ENCODE results near the gene MRPS18A.
A peak's percentile ranks its signal among the peaks of the same experiment; 100 is the strongest.

MRPS18A gene

DNA sequence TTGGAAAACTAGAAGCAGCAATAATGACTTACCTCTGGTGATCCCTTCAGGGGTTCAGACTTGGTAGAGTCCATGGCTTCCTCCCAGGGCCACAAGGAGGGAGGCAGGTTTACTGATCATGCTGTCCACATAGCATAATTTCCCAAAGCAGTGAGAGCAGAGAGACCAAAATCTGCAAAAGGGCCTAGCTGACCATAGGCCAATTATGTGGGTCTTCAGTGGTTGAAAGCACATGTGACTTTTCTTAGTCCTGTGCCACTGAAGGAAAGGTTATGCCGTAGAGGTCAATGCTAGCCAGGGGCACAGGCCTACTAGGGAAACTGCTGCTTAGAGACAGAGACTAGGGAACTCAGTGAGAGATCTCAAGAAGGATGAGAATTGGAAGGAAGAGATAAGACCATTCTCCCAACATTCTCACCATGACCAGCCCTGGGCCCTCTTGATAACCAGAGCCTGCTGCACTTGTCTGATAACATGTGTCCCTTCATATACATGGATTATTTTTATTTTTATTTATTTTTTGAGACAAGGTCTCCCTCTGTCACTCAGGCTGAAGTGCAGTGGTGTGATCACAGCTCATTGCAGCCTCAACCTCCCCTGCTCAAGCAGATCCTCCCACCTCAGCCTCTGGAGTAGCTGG, 56.5 kb downstream of the MRPS18A start:
- DNase-seq = no peak

DNA sequence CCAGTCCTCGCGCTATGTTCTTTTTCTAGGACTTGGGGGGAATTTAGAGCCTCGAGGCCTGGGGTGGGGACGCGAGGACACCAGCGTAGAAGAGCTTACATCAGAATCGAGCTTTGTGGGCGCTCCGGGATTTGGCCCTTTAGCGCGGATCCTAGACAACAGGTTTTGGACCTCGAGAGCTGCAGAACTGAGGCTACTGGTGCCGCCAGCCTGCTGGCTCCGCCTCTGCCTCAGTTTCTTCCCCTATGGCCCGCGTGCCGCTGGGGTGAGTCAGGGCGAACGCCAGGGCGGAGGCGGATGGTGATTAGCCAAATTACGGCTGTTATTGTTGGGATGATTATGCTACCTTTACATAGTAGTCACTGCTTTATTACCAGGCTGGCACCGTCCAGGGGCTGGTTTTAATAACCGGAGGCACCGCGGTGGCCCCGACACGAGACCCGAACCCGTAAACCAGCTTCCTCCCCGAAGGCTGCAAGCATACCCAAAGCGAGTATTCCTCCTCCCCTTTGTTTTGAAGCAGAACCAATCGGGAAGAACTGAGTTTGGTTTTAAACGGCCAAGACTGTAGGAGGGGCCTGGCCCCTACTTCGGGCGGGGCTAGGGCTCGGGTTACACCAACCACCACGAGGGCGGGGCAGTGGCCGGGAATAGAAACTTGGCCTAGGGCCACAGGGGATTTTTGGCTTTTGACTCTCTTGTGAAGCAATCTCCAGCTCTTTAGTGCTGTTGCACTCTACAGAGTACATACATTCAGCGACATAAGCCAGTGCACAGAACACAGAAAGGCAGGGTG, 57.9 kb downstream of the MRPS18A start:
- peak; percentile 97 for DNase-seq

- peak; percentile 99 for DNase-seq
Measured at GRCh38 chr6:43629104-43629504, 58.5 kb downstream of the MRPS18A start, which contains the start of gene GTPBP2. Gene GTPBP2 (minus strand): TSS chr6:43629264. CDS start chr6:43629162, 102 bp downstream.

GRCh38 chr6:43628393-43629103, 59.0 kb downstream of the MRPS18A start:
- peak; percentile 69 for DNase-seq

DNA sequence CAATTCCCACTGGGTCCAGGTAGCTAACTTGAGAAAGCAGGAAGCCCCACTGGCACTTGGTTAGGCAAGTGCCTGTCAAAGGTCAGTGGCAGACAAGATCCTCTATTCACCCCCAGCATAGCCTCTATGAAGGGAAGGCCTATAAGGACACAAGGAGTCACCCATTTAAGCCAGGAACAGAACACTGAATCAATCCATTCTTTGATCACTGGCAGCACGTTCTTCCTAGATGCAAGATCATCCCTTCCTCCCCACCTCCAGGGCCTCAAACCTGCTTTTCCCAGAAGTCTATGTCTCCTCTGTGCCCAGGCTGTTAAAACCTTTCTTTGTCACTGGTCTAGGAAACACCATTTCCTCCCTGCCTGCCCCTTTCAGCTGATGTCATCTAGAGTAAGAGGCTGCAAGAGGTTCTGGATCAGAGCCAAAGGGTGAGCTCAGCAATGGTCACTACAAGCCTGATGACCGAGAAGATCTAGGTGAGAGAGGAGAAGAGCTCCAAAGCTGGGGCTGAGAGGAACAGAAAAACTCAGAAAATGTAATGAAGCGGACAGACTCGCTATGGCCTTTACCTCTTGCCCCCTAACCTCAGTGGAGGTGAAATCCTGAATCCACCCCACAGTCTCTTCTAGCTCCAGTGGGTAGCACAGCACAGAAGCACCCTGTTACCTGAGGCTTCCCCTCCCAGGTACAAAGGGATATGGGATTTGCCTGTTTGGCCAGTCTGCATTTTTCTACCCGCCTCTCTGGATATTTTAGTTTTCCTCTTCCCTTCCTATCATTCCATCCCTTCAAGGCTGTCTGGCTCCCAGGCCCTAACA, 60.4 kb downstream of the MRPS18A start:
- DNase-seq = peak; percentile 47

DNA sequence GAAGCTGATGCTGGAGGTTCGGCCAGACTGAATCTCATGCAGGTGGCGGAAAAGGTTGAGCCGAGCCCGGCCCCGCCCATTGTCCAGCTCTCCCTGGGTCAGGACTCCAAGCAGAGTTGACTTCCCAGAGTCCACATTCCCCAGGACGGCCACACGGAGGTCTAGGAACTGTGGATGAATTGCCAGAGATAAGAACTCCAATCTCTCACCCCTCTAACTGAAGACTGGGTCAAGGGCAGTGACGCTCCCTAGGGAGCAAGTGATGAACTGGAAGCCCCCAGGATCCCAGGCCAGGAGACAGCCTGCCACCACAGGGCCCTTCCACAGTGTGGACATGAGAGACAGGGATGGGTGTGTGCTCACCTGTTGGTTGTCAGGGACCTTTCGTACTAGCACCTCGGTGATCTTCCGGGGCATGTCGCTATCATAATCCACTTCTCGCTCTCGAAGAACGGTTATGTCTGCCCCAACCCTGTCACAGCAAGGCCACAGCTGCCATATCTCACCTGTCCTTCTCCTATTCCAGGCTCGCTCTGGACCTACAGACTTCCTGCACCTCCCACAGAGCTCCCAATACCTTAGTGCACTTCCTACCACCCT, 62.1 kb downstream of the MRPS18A start:
- no peak for DNase-seq

DNA sequence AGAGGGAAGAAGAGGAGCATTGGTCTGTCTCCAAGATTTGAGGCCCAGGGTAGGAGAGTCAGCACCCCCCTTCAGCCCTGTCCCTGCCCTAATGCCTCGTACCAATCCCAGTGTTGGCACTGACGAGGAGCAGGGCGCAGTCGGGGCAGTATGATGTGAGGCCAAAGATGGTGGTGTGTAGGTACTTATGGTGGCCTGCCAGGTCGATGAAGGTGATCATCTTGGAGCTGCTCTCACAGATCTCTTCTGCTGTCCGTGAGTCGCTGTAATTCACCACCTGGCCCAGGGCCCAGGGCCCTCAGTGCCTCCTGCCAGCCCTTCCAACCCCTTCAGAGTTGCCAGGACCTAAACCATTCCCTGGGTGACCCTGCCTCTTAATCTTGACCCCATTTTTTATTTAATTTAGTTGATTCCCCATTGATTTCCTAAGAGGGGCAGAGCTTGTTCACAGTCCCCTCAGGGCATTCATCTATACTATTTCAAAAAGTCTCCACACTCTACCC, 62.8 kb downstream of the MRPS18A start:
- no peak for DNase-seq

GRCh38 chr6:43623880-43624785, 63.5 kb downstream of the MRPS18A start:
- no peak for DNase-seq

DNA sequence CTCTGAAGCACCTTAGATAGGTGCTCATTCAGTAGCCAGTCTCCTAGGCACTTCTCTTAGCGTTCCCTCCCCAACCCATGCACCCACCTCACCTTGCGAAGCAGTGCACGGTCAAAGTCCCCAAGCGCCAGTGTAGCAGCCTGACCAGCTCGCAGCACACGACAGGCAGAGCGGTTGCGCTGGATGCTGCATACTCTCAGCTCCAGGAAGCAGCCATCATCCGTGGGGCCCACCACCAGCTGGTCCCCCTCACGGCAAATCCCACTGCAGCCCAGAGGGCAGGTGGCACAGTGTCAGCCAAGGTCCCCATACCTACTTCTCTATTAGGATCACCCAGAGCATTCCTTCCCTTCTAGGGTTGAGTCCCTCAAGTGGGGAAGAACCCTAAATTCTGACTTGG, 65.0 kb downstream of the MRPS18A start:
- no peak for DNase-seq

GRCh38 chr6:43621836-43622180, 65.8 kb downstream of the MRPS18A start:
- DNase-seq = no peak
